Caco-2 (cell line): ENCODE data around the gene SBF1. TPM values are rescaled to one million over a fixed set of nuclear protein-coding genes. Genes with fewer than 3 reads are reported as not detected.

Experiments
- BruUV-seq: library from RNA; stranded (reverse); fragments of 400-500 nt; replicated peaks from 2 replicates; lab custom pipeline; 2021; lab: Mats Ljungman, UMichigan
- CTCF ChIA-PET: fragments of 300-600 bp; sonication (Branson Sonifier 250); formaldehyde crosslinking; loops from one replicate; lab custom pipeline; 2022; ENCODE audit warnings: antibody characterized with exemption; lab: Charles Lee
- POLR2A ChIA-PET: fragments of 300-600 bp; sonication (Branson Sonifier 250); formaldehyde crosslinking; loops from one replicate; lab custom pipeline; 2022; ENCODE audit warnings: antibody characterized with exemption; lab: Charles Lee
- DNase-seq, 2 experiments: peaks; one replicate each; pipeline versions ENCODE4 v3.0.0 to v3.0.0-alpha.2; 2020 to 2022
- H3K27me3 ChIP-seq: replicated peaks from 2 replicates; pipeline ENCODE4 v1.6.0; 2011; ENCODE audit warnings: low read length; ENCODE audit not compliant: control insufficient read depth, insufficient read depth
- H3K36me3 ChIP-seq: 2 replicates; pipeline ENCODE4 v1.5.1; 2011; ENCODE audit warnings: low read length; ENCODE audit not compliant: control insufficient read depth, insufficient read depth
- H3K4me1 ChIP-seq: fragments of 250-450 bp; sonication (Bioruptor Pico); 2 replicates; pipeline ENCODE4 v1.5.1; 2020; ENCODE audit warnings: mild to moderate bottlenecking
- H3K4me3 ChIP-seq: 2 replicates; pipeline ENCODE4 v1.5.1; 2011; ENCODE audit warnings: low read depth, mild to moderate bottlenecking, control low read depth, low read length
- H3K9me3 ChIP-seq: fragments of 250-450 bp; sonication (Bioruptor Pico); 2 replicates; pipeline ENCODE4 v1.5.1; 2020; ENCODE audit warnings: mild to moderate bottlenecking, moderate library complexity
- H3K27ac Mint-ChIP-seq: one replicate; pipeline ENCODE4 v1.8.0; 2022; ENCODE audit warnings: mixed read lengths; ENCODE audit not compliant: unreplicated experiment
- H3K27me3 Mint-ChIP-seq: one replicate; pipeline ENCODE4 v1.8.0; 2022; ENCODE audit warnings: mixed read lengths; ENCODE audit not compliant: insufficient read depth, unreplicated experiment
- H3K36me3 Mint-ChIP-seq: one replicate; pipeline ENCODE4 v1.8.0; 2022; ENCODE audit warnings: mild to moderate bottlenecking, mixed read lengths; ENCODE audit not compliant: insufficient read depth, unreplicated experiment
- H3K4me1 Mint-ChIP-seq: one replicate; pipeline ENCODE4 v1.8.0; 2022; ENCODE audit warnings: low read depth, mixed read lengths; ENCODE audit not compliant: unreplicated experiment
- H3K4me3 Mint-ChIP-seq: one replicate; pipeline ENCODE4 v1.8.0; 2022; ENCODE audit warnings: mild to moderate bottlenecking, moderate library complexity, mixed read lengths; ENCODE audit not compliant: unreplicated experiment
- H3K9me3 Mint-ChIP-seq: one replicate; pipeline ENCODE4 v1.8.0; 2022; ENCODE audit warnings: mixed read lengths; ENCODE audit not compliant: unreplicated experiment
- intact Hi-C: fragments of 100-400 bp; cut with micrococcal nuclease; formaldehyde crosslinking; loops from one replicate; pipeline ENCODE4 v1.10.0; 2022; ENCODE audit not compliant: unreplicated experiment
- total RNA-seq: library from RNA; stranded (reverse); gene quantifications from 2 replicates; pipeline ENCODE4 v1.2.3, GENCODE V29; 2022
- TF ChIP-seq, protein P1 (sequence below), 2 experiments: fragments of 200-600 bp in 1 of 2; IDR thresholded peaks; 1 replicate in 1 of 2; 2 replicates in 1 of 2; pipeline versions ENCODE4 v1.5.1 to v1.8.0; 2011 to 2022; ENCODE audit warnings: antibody characterized with exemption in 1 of 2, control low read depth in 1 of 2, inconsistent platforms in 1 of 2, low read depth in 1 of 2, low read length in 1 of 2, mild to moderate bottlenecking in 1 of 2, moderate library complexity in 1 of 2; ENCODE audit not compliant: insufficient read depth in 1 of 2, severe bottlenecking in 1 of 2, unreplicated experiment in 1 of 2

SBF1 gene
- total RNA-seq, 1 experiment from 2014 or later = 82.8 TPM

- Histone ChIP-seq H3K36me3 (peaks cover 10% of the 10 kb centered on the region), H3K4me1 (peaks cover 30% of the 10 kb centered on the region), H3K9me3 (no peaks in the 10 kb centered on the region), H3K4me3 (no peak overlapping the region), H3K27me3 (no peaks in the 10 kb centered on the region)
- H3K27ac Mint-ChIP-seq = no peak overlapping the region
- BruUV-seq = no TSS peak
- ChIA-PET CTCF (interaction anchor here (0.7 kb wide), 1 partner anchor 25 kb away, joined by 3 read pairs; no protein-coding TSS in a partner anchor), POLR2A (no interaction called here)
- H3K27me3 Mint-ChIP-seq = no peaks in the 10 kb centered on the region
- peaks cover 7% of the 10 kb centered on the region for H3K36me3 Mint-ChIP-seq
- TF ChIP-seq, protein P1, sequence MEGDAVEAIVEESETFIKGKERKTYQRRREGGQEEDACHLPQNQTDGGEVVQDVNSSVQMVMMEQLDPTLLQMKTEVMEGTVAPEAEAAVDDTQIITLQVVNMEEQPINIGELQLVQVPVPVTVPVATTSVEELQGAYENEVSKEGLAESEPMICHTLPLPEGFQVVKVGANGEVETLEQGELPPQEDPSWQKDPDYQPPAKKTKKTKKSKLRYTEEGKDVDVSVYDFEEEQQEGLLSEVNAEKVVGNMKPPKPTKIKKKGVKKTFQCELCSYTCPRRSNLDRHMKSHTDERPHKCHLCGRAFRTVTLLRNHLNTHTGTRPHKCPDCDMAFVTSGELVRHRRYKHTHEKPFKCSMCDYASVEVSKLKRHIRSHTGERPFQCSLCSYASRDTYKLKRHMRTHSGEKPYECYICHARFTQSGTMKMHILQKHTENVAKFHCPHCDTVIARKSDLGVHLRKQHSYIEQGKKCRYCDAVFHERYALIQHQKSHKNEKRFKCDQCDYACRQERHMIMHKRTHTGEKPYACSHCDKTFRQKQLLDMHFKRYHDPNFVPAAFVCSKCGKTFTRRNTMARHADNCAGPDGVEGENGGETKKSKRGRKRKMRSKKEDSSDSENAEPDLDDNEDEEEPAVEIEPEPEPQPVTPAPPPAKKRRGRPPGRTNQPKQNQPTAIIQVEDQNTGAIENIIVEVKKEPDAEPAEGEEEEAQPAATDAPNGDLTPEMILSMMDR (IDR thresholded peaks at IDR 0.05; ENCODE audit: insufficient read depth in 1 of 2, low read depth in 1 of 2, low read length in 1 of 2, severe bottlenecking in 1 of 2, unreplicated experiment in 1 of 2) = no peak
- no peaks in the 10 kb centered on the region for H3K9me3 Mint-ChIP-seq
- H3K4me1 Mint-ChIP-seq = peaks cover 3% of the 10 kb centered on the region
- intact Hi-C loops = no loop called here
- no peak overlapping the region for H3K4me3 Mint-ChIP-seq
- no peak for DNase-seq
These were observed 6.9 kb downstream of the SBF1 start for GRCh38 chr22:50467773-50468440.

DNA sequence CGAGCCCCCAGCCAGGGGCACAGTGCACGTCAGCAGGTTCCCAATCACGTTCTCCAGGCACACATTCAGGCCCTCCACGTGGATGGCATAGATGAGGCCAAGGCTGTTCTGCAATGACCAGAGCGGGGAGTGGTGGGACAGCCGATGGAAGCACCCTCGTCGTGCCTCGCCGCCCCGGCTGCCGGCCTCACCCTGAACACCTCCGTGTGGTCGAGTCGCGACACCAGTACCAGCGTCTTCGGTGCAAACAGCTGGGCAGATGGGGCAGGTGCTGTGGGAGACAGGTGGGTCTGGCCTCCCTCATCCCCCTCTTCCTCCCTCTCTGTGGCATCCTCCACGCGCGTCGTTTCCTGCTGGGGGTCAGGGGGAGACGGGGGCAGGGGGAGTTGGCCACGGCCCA lies 7.5 kb downstream of the SBF1 start:
- Histone ChIP-seq H3K4me3 (no peak overlapping the region), H3K36me3 (peaks cover 9% of the 10 kb centered on the region), H3K4me1 (peaks cover 24% of the 10 kb centered on the region), H3K9me3 (no peaks in the 10 kb centered on the region), H3K27me3 (no peaks in the 10 kb centered on the region)
- intact Hi-C loops = no loop called here
- Mint-ChIP-seq H3K36me3 (peaks cover 7% of the 10 kb centered on the region), H3K27ac (no peak overlapping the region), H3K4me3 (no peak overlapping the region), H3K9me3 (no peaks in the 10 kb centered on the region), H3K27me3 (no peaks in the 10 kb centered on the region), H3K4me1 (no peaks in the 10 kb centered on the region)
- CTCF ChIA-PET = no interaction called here
- POLR2A ChIA-PET = no interaction called here
- no TSS peak for BruUV-seq
- no peak for DNase-seq
- TF ChIP-seq, protein P1 (IDR thresholded peaks at IDR 0.05; ENCODE audit: insufficient read depth in 1 of 2, low read depth in 1 of 2, low read length in 1 of 2, severe bottlenecking in 1 of 2, unreplicated experiment in 1 of 2) = no peak

DNA sequence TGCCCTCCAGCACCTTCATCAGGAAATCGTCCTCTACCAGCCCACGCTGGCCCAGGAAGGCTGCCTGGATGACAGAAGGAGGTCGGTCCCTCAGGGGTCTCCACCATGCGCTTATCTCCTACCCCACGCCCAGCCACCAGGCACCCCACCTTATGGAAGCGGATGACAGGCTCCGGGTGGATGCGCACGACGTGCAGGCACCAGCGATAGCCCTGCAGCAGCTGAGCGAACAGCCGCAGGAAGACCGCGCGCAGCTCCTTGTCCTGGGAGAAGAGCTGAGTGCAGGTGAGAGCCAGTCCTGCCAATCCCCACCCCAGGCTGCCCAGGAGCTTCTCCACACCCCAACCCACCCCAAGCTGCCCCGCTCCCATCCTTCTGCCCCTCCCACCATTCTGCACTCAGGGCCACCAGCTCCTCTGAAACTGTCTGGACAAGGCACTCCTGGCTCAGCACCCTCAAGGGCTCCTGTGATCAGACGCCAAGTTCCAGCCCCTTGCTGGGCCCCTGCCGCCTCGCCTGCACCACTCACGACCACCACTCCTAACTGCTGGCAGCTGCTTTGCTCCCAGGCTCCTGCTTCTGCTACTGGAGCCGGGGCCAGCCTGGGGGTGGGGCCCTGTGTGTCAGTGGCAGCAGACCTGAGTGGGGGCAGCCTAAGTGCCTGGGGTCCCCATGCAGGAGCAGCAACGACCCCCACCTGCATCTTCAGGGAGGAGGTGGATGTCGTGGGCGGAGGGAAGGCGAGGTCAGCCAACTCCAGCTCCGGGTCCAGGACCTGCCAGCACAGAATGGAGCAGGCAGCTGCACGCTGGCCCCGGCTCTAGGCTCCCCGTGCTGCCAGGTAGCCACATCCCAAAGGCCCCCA lies 9.5 kb downstream of the SBF1 start:
- ChIA-PET POLR2A (no interaction called here), CTCF (no interaction called here)
- H3K4me3 Mint-ChIP-seq = no peak overlapping the region
- no peaks in the 10 kb centered on the region for H3K9me3 Mint-ChIP-seq
- no TSS peak for BruUV-seq
- H3K4me1 Mint-ChIP-seq = peaks cover 5% of the 10 kb centered on the region
- H3K36me3 ChIP-seq = peaks cover 7% of the 10 kb centered on the region
- TF ChIP-seq, protein P1 (IDR thresholded peaks at IDR 0.05; ENCODE audit: insufficient read depth in 1 of 2, low read depth in 1 of 2, low read length in 1 of 2, severe bottlenecking in 1 of 2, unreplicated experiment in 1 of 2) = no peak
- H3K27me3 Mint-ChIP-seq = no peaks in the 10 kb centered on the region
- H3K4me1 ChIP-seq = peaks cover 9% of the 10 kb centered on the region; the same call in 1 of the 2 replicates
- H3K27me3 ChIP-seq = no peaks in the 10 kb centered on the region
- no peak overlapping the region for H3K27ac Mint-ChIP-seq
- peaks cover 15% of the 10 kb centered on the region for H3K36me3 Mint-ChIP-seq
- no peak overlapping the region for H3K4me3 ChIP-seq
- no peaks in the 10 kb centered on the region for H3K9me3 ChIP-seq
- no peak for DNase-seq
- intact Hi-C loops = no loop called here
